Fibroblast of peridontal ligament (primary cell): ENCODE data around the gene GABBR2.

ENCODE experiments used
- DNase-seq: peaks from one replicate; pipeline ENCODE4 v3.0.0-alpha.2; 2010; ENCODE audit errors: extremely low read depth

The GABBR2 gene

GRCh38 chr9:98570055-98570454 lies 138.7 kb downstream of the GABBR2 start:
- no peak for DNase-seq

- DNase-seq = no peak
Observed at GRCh38 chr9:98569491-98569890, 139.2 kb downstream of the GABBR2 start.

- DNase-seq = no peak
Observed at GRCh38 chr9:98568909-98569469, 139.7 kb downstream of the GABBR2 start.

- no peak for DNase-seq
Observed at GRCh38 chr9:98568234-98568908, 140.4 kb downstream of the GABBR2 start.

- DNase-seq = no peak
Observed at GRCh38 chr9:98567540-98568233, 141.0 kb downstream of the GABBR2 start.

- no peak for DNase-seq
Observed at GRCh38 chr9:98565152-98566135, 143.3 kb downstream of the GABBR2 start.

- no peak for DNase-seq
Observed at GRCh38 chr9:98564714-98565113, 144.0 kb downstream of the GABBR2 start.

GRCh38 chr9:98563988-98564387 lies 144.7 kb downstream of the GABBR2 start:
- no peak for DNase-seq

GRCh38 chr9:98563212-98563907 lies 145.4 kb downstream of the GABBR2 start:
- no peak for DNase-seq

GRCh38 chr9:98559561-98559960 lies 149.2 kb downstream of the GABBR2 start:
- DNase-seq = no peak

GRCh38 chr9:98558575-98558974 lies 150.2 kb downstream of the GABBR2 start:
- DNase-seq = peak; percentile 3

- DNase-seq = no peak
Observed at GRCh38 chr9:98556511-98556910, 152.2 kb downstream of the GABBR2 start.

- no peak for DNase-seq
Observed at GRCh38 chr9:98555651-98556465, 152.9 kb downstream of the GABBR2 start.

GRCh38 chr9:98554752-98555151 lies 154.0 kb downstream of the GABBR2 start:
- DNase-seq = no peak

- no peak for DNase-seq
Observed at GRCh38 chr9:98552331-98552730, 156.4 kb downstream of the GABBR2 start.

- peak; percentile 5 for DNase-seq
Observed at GRCh38 chr9:98551511-98552286, 157.0 kb downstream of the GABBR2 start.

GRCh38 chr9:98550206-98550820 lies 158.4 kb downstream of the GABBR2 start:
- DNase-seq = peak; percentile 9

GRCh38 chr9:98549401-98549800 lies 159.3 kb downstream of the GABBR2 start:
- DNase-seq = no peak

GRCh38 chr9:98547606-98548005 lies 161.1 kb downstream of the GABBR2 start:
- DNase-seq = no peak
